Breast epithelium (tissue), 4 donors: ENCODE measurements around the gene ZDHHC16. TPM values are rescaled to one million over a fixed set of nuclear protein-coding genes. Genes with fewer than 3 reads are reported as not detected.

Source experiments
- DNase-seq, 2 donors: peaks; one replicate each; pipeline ENCODE4 v3.0.0-alpha.2; 2019; ENCODE audit warnings: low spot score in 2 of 2
- H3K27ac ChIP-seq, 2 donors: fragments of 200-600 bp; sonication (generic) in 1 of 2; one replicate each; pipeline ENCODE4 v1.5.1; 2016 to 2019; ENCODE audit warnings: mild to moderate bottlenecking in 1 of 2
- H3K27me3 ChIP-seq, 2 donors: fragments of 200-600 bp; sonication (generic) in 1 of 2; one replicate each; pipeline versions ENCODE4 v1.5.1 to v1.6.0; 2017 to 2019; ENCODE audit warnings: control low read depth in 1 of 2, mild to moderate bottlenecking in 1 of 2
- H3K36me3 ChIP-seq: fragments of 200-600 bp; one replicate; pipeline ENCODE4 v1.5.1; 2019
- H3K4me1 ChIP-seq, 2 donors: fragments of 200-600 bp; sonication (generic); one replicate each; pipeline ENCODE4 v1.5.1; 2016 to 2019; ENCODE audit warnings: control low read depth in 1 of 2
- H3K4me3 ChIP-seq, 3 donors: fragments of 200-600 bp; sonication (generic); 1 replicate in 2 of 3; 2 replicates in 1 of 3; pipeline ENCODE4 v1.5.1; 2016 to 2019; ENCODE audit warnings: mild to moderate bottlenecking in 3 of 3, moderate library complexity in 2 of 3
- H3K9me3 ChIP-seq, 2 donors: fragments of 200-600 bp; sonication (generic) in 1 of 2; one replicate each; pipeline ENCODE4 v1.5.1; 2016 to 2019; ENCODE audit warnings: control low read depth in 1 of 2
- CTCF ChIP-seq, 3 donors: fragments of 450-650 bp; IDR thresholded peaks; one replicate each; pipeline ENCODE4 v1.5.1; 2016 to 2017; ENCODE audit warnings: antibody characterized with exemption in 3 of 3, mild to moderate bottlenecking in 3 of 3, moderate library complexity in 3 of 3
- POLR2A ChIP-seq: fragments of 450-650 bp; IDR thresholded peaks from one replicate; pipeline ENCODE4 v1.6.1; 2016; ENCODE audit warnings: antibody characterized with exemption, mild to moderate bottlenecking, moderate library complexity
- POLR2AphosphoS5 ChIP-seq, 3 donors: sonication (generic); formaldehyde crosslinking; IDR thresholded peaks; one replicate each; pipeline ENCODE4 v1.6.1; 2017; ENCODE audit warnings: antibody characterized with exemption in 3 of 3
- intact Hi-C: fragments of 100-400 bp; cut with DNase I; formaldehyde crosslinking; loops from one replicate; pipeline ENCODE4 v1.15.1; 2023; ENCODE audit warnings: low total_unique reads
- total RNA-seq, 3 donors: library from RNA; depleted of rRNA; stranded (reverse); fragments of >200 nt; gene quantifications; one replicate each; pipeline ENCODE4 v1.1.0, GENCODE V29; 2016

The ZDHHC16 gene
- total RNA-seq, 3 donors from 2014 or later, result 21.6 to 53.1 (median 44.6) TPM

- intact Hi-C loops, result loop anchor here (5.0 kb wide), 1 partner anchor 167 kb away; the partner anchor contains the start of gene FRAT2
- TF ChIP-seq POLR2AphosphoS5 (IDR thresholded peaks at IDR 0.05) (no peak), CTCF (IDR thresholded peaks at IDR 0.05) (no peak), POLR2A (no peak)
- Histone ChIP-seq H3K27ac (peak overlapping the region; percentile 89 to 93), H3K9me3 (no peaks in the 10 kb centered on the region), H3K36me3 (no peaks in the 10 kb centered on the region), H3K4me3 (peak overlapping the region; percentile 80 to 98 (median 84)), H3K27me3 (no peaks in the 10 kb centered on the region), H3K4me1 (peaks cover 0 to 5% of the 10 kb centered on the region in 2 donors)
- DNase-seq, result peak in 1 of 2 donors; percentile 44
Observed at GRCh38 chr10:97499561-97500296, 53.8 kb downstream of the ZDHHC16 start.

- H3K9me3 ChIP-seq, result no peaks in the 10 kb centered on the region
- H3K4me1 ChIP-seq, result peaks cover 0 to 5% of the 10 kb centered on the region in 2 donors
- H3K4me3 ChIP-seq, result peak overlapping the region; percentile 80 to 98 (median 84)
- peak overlapping the region; percentile 89 to 93 for H3K27ac ChIP-seq
- intact Hi-C loops, result no loop called here
- TF ChIP-seq POLR2A (no peak), POLR2AphosphoS5 (IDR thresholded peaks at IDR 0.05) (no peak), CTCF (IDR thresholded peaks at IDR 0.05) (no peak)
- H3K27me3 ChIP-seq, result no peaks in the 10 kb centered on the region
- no peaks in the 10 kb centered on the region for H3K36me3 ChIP-seq
- no peak for DNase-seq
Observed at GRCh38 chr10:97500297-97500575, 54.3 kb downstream of the ZDHHC16 start.

- Histone ChIP-seq H3K36me3 (no peaks in the 10 kb centered on the region), H3K27me3 (no peaks in the 10 kb centered on the region), H3K4me3 (no peak overlapping the region), H3K4me1 (peaks cover 0 to 5% of the 10 kb centered on the region in 2 donors), H3K9me3 (no peaks in the 10 kb centered on the region), H3K27ac (no peak overlapping the region)
- DNase-seq, result no peak
- TF ChIP-seq POLR2AphosphoS5 (IDR thresholded peaks at IDR 0.05), result no peak
- no peak for TF ChIP-seq POLR2A
- TF ChIP-seq CTCF (IDR thresholded peaks at IDR 0.05), result no peak
- intact Hi-C loops, result no loop called here
Observed at GRCh38 chr10:97502916-97503315, 56.9 kb downstream of the ZDHHC16 start.

GRCh38 chr10:97503406-97503805 lies 57.4 kb downstream of the ZDHHC16 start:
- TF ChIP-seq CTCF (IDR thresholded peaks at IDR 0.05) (no peak), POLR2A (no peak), POLR2AphosphoS5 (IDR thresholded peaks at IDR 0.05) (no peak)
- no peaks in the 10 kb centered on the region for H3K36me3 ChIP-seq
- H3K27ac ChIP-seq, result no peak overlapping the region
- no peaks in the 10 kb centered on the region for H3K27me3 ChIP-seq
- H3K4me1 ChIP-seq, result peaks cover 0 to 5% of the 10 kb centered on the region in 2 donors
- DNase-seq, result no peak
- no peak overlapping the region for H3K4me3 ChIP-seq
- H3K9me3 ChIP-seq, result no peaks in the 10 kb centered on the region
- intact Hi-C loops, result no loop called here

- TF ChIP-seq POLR2A (no peak), CTCF (IDR thresholded peaks at IDR 0.05) (no peak), POLR2AphosphoS5 (IDR thresholded peaks at IDR 0.05) (no peak)
- Histone ChIP-seq H3K36me3 (no peaks in the 10 kb centered on the region), H3K4me1 (peaks cover 0 to 2% of the 10 kb centered on the region in 2 donors), H3K9me3 (no peaks in the 10 kb centered on the region), H3K27me3 (no peaks in the 10 kb centered on the region), H3K27ac (no peak overlapping the region), H3K4me3 (no peak overlapping the region)
- intact Hi-C loops, result no loop called here
- no peak for DNase-seq
Observed at GRCh38 chr10:97505152-97505551, 59.2 kb downstream of the ZDHHC16 start.
